NK-92 treated with Interleukin-12 subunit alpha and Interleukin-12 subunit beta, amount 100 ng/mL, for 24 hours (cell line): ENCODE measurements around the gene IPO13.

Source experiments
- DNase-seq: peaks from one replicate; lab custom pipeline; 2025; lab: John Stamatoyannopoulos, UW

The IPO13 gene

DNA sequence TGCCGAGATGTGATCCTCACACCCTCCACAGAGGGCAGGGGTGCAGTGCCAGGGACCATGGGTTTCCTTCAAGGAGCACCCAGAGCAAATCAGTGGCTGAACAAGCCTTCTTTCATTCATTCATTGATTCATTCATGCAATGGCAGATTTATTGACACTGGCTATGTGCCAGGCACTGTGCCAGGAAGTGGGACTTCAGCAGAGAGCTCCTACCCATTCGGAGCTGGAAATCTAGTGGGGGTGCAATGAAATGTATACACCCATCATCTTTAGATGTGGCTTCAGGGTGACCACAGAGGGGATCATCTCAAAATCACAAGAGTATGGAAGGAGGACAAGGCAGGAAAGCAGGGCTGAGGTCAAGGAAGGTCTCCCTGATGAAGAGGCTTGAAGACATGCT is 65.7 kb downstream of the IPO13 start:
- no peak for DNase-seq

DNA sequence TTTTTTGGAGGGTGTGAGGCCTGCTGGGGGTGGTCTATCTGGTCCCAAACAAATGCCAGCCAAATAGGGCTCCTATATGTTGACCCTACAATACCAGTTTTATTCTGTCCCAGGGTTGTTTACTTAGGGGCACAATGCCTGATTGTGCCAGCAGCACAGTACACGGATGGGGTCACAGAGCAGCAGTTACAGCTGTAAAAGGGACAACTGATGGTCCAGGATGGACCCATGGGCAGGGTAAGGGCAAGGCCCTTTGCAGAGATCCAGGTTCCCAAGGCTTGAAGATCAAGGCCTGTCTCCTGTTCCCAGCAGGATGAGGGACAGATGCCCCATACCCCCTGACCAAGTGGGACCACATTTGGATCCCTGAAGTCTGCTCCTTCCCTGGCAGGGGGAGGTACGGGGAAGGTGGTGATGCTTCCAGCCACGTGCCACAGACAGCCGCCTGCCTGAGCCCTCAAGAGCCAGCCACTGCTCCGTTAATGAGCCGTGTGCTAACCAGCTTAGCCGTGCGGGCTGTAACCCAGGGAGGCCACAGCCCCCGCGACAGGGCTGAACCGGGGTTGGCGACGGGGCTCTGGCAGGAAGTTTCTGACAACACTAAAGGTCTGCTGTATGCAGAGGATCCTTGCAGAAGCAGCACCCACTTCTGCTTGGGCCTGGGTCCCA is 66.3 kb downstream of the IPO13 start:
- no peak for DNase-seq

- DNase-seq = no peak
Observed at GRCh38 chr1:44013949-44014348, 67.2 kb downstream of the IPO13 start.

GRCh38 chr1:44014365-44015104 is 67.8 kb downstream of the IPO13 start:
- DNase-seq = no peak

GRCh38 chr1:44015206-44015605 is 68.5 kb downstream of the IPO13 start:
- DNase-seq = no peak

DNA sequence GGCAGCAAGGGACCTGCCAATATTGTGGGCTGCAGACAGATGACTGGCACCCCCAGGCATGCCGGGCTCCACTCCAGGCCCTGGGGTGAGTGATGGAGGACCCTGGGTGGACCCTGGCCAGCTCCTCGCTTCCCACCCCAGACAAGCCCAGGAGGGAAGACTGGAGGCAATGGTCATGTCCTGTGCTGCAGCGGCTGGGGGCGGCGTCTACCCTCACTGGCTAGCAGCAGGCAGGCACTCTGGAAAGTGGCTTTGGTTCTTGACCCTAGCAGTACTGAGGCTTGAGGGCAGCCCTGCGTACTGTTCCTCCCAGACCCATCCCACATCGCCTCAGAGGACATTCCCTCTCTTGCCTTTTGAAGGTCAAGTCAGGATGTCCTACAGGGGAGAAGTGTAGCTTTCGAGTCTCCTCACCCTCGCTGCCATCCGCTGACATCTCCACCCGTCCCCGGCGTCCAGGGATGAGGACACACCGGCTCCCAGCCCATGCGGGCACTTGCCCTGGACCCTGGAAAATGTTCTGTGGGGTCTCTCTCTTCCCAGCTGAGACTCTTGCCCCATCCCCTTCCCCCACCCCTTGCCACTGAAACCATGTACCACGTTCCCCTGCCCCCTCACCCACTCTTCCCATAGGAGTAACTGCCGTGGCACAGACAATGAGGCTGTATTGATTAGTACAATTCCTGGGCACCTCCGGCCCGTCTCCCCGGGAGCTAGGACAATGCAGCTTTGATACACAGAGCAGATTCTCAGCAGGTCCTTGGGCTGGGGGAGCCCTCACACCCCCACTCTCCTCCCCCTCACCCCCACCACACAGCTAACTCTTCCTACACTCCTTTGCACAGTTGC is 69.5 kb downstream of the IPO13 start:
- no peak for DNase-seq

GRCh38 chr1:44016890-44017400 is 70.2 kb downstream of the IPO13 start:
- DNase-seq = no peak
